ENCODE data around the gene C5orf52.

DNA sequence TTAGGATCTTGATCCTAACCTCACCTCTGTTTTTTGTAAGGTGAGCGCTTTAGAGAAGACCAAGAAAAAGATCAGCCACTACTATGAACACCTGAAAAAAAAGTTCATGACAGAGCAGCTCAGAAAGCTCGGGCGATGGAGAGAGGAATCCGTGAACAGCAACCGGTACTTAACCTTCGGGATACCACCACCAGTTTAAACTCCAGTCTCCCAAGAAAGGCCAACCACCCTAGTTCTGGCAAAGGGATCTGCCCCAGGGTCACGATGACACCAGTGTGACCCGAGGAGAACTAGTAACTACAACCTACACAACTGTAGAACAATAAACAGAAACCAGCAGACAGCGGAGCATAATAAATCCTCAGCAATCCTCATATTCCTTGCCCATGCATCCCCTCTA lies 8.5 kb downstream of the C5orf52 start:
- no peak for TF ChIP-seq BACH2 (CRISPR knock-in tag; IDR thresholded peaks at IDR 0.05; ENCODE audit: borderline replicate concordance)
- TF ChIP-seq ZNF8 (CRISPR knock-in tag; IDR thresholded peaks at IDR 0.05): no peak
- no peak for TF ChIP-seq ZFP30 (CRISPR knock-in tag; IDR thresholded peaks at IDR 0.05)
- no peak for TF ChIP-seq ZNF70 (CRISPR knock-in tag; IDR thresholded peaks at IDR 0.05)
- no peak for TF ChIP-seq ISL1 (CRISPR knock-in tag; IDR thresholded peaks at IDR 0.05)
- no peak for TF ChIP-seq PPARA (CRISPR knock-in tag; IDR thresholded peaks at IDR 0.05; ENCODE audit: borderline replicate concordance)
- no peak for TF ChIP-seq ZFP3 (CRISPR knock-in tag; IDR thresholded peaks at IDR 0.05)
- no peak for TF ChIP-seq GLIS3 (CRISPR knock-in tag; IDR thresholded peaks at IDR 0.05)
- no peak for TF ChIP-seq OSR1 (CRISPR knock-in tag; IDR thresholded peaks at IDR 0.05)
- TF ChIP-seq, protein P1, sequence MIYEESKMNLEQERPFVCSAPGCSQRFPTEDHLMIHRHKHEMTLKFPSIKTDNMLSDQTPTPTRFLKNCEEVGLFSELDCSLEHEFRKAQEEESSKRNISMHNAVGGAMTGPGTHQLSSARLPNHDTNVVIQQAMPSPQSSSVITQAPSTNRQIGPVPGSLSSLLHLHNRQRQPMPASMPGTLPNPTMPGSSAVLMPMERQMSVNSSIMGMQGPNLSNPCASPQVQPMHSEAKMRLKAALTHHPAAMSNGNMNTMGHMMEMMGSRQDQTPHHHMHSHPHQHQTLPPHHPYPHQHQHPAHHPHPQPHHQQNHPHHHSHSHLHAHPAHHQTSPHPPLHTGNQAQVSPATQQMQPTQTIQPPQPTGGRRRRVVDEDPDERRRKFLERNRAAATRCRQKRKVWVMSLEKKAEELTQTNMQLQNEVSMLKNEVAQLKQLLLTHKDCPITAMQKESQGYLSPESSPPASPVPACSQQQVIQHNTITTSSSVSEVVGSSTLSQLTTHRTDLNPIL (CRISPR knock-in tag; IDR thresholded peaks at IDR 0.05; ENCODE audit: low read depth): no peak
- TF ChIP-seq CSDC2 (CRISPR knock-in tag; IDR thresholded peaks at IDR 0.05): no peak
- no peak for TF ChIP-seq TOX (CRISPR knock-in tag; IDR thresholded peaks at IDR 0.05; ENCODE audit: borderline replicate concordance)
- TF ChIP-seq, protein P2, sequence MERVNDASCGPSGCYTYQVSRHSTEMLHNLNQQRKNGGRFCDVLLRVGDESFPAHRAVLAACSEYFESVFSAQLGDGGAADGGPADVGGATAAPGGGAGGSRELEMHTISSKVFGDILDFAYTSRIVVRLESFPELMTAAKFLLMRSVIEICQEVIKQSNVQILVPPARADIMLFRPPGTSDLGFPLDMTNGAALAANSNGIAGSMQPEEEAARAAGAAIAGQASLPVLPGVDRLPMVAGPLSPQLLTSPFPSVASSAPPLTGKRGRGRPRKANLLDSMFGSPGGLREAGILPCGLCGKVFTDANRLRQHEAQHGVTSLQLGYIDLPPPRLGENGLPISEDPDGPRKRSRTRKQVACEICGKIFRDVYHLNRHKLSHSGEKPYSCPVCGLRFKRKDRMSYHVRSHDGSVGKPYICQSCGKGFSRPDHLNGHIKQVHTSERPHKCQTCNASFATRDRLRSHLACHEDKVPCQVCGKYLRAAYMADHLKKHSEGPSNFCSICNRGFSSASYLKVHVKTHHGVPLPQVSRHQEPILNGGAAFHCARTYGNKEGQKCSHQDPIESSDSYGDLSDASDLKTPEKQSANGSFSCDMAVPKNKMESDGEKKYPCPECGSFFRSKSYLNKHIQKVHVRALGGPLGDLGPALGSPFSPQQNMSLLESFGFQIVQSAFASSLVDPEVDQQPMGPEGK (CRISPR knock-in tag; IDR thresholded peaks at IDR 0.05; ENCODE audit: borderline replicate concordance): no peak
